ENCODE results near the gene BCL3. TPM values are rescaled to one million over a fixed set of nuclear protein-coding genes. Genes with fewer than 3 reads are reported as not detected.

Gene BCL3
- total and polyA plus RNA-seq, 4 experiments from 2014 or later: 3.9 to 15.0 (median 11.4) TPM

GRCh38 chr19:44752816-44753625, 4.5 kb downstream of the BCL3 start:
- CTCF ChIA-PET (ENCODE audit: partially characterized antibody): interaction anchor here (0.5 to 4.9 kb wide), 5 partner anchors 14 to 64 kb away, joined by 3 to 41 read pairs (median 6); no protein-coding TSS in a partner anchor
- Mint-ChIP-seq H3K36me3 (peaks cover 16 to 53% of the 10 kb centered on the region in 2 donors), H3K27me3 (no peaks in the 10 kb centered on the region), H3K4me1 (peaks cover 38 to 76% (median 54%) of the 10 kb centered on the region in 4 donors), H3K9me3 (no peaks in the 10 kb centered on the region), H3K27ac (peak overlapping the region; percentile 97 to 100 (median 98)), H3K4me3 (peak overlapping the region; percentile 89 to 96 (median 93))
- peaks cover 17% of the 10 kb centered on the region for H3K36me3 ChIP-seq (ENCODE audit: insufficient read depth, low read length)
- DNase-seq: peak; percentile 95 to 98 (median 97)
- POLR2A ChIA-PET (ENCODE audit: partially characterized antibody): interaction anchor here (1.0 to 1.7 kb wide), 6 partner anchors 8 to 29 kb away, joined by 3 to 8 read pairs (median 7); no protein-coding TSS in a partner anchor
- intact Hi-C loops (cut with micrococcal nuclease): loop anchor here (1.0 kb wide), 2 partner anchors 17 to 29 kb away; no protein-coding TSS in a partner anchor
- H3K27ac ChIP-seq (ENCODE audit: low read depth, low read length): peak overlapping the region; percentile 95
- no peaks in the 10 kb centered on the region for H3K9me3 ChIP-seq (ENCODE audit: control insufficient read depth in 1 of 2, low read length in 2 of 2)
- H3K4me3 ChIP-seq (ENCODE audit: low read length in 2 of 2): peak overlapping the region; percentile 15 to 53
- peaks cover 68% of the 10 kb centered on the region for H3K4me1 ChIP-seq (ENCODE audit: insufficient read depth, low read length)
- H3K27me3 ChIP-seq (ENCODE audit: insufficient read depth, low read length): no peaks in the 10 kb centered on the region

GRCh38 chr19:44753626-44753931, 5.1 kb downstream of the BCL3 start:
- no peak for DNase-seq
- H3K36me3 ChIP-seq (ENCODE audit: insufficient read depth, low read length): peaks cover 22% of the 10 kb centered on the region
- peaks cover 20 to 58% of the 10 kb centered on the region in 2 donors for H3K36me3 Mint-ChIP-seq

GRCh38 chr19:44753932-44754749, 5.6 kb downstream of the BCL3 start:
- peaks cover 21 to 56% of the 10 kb centered on the region in 2 donors for H3K36me3 Mint-ChIP-seq
- H3K9me3 Mint-ChIP-seq: no peaks in the 10 kb centered on the region
- ChIA-PET CTCF (ENCODE audit: partially characterized antibody) (interaction anchor here (0.6 to 4.9 kb wide), 5 partner anchors 13 to 1736 kb away, joined by 4 to 41 read pairs (median 6); no protein-coding TSS in a partner anchor), POLR2A (ENCODE audit: partially characterized antibody) (interaction anchor here (0.8 to 2.5 kb wide), 6 partner anchors 9 to 30 kb away, joined by 4 to 8 read pairs (median 5); no protein-coding TSS in a partner anchor)
- Histone ChIP-seq H3K27ac (ENCODE audit: low read depth, low read length) (peak overlapping the region; percentile 95), H3K9me3 (ENCODE audit: control insufficient read depth in 1 of 2, low read length in 2 of 2) (no peaks in the 10 kb centered on the region), H3K4me1 (ENCODE audit: insufficient read depth, low read length) (peaks cover 68% of the 10 kb centered on the region), H3K4me3 (ENCODE audit: low read length in 2 of 2) (peak overlapping the region; percentile 74 to 90), H3K27me3 (ENCODE audit: insufficient read depth, low read length) (no peaks in the 10 kb centered on the region), H3K36me3 (ENCODE audit: insufficient read depth, low read length) (peaks cover 23% of the 10 kb centered on the region)
- no peaks in the 10 kb centered on the region for H3K27me3 Mint-ChIP-seq
- peak overlapping the region; percentile 89 to 96 (median 93) for H3K4me3 Mint-ChIP-seq
- H3K27ac Mint-ChIP-seq: peak overlapping the region; percentile 97 to 100 (median 98)
- DNase-seq: peak; percentile 31 to 66 (median 47)
- intact Hi-C loops (cut with micrococcal nuclease): loop anchor here (1.0 kb wide), 2 partner anchors 16 to 30 kb away; no protein-coding TSS in a partner anchor
- peaks cover 36 to 75% (median 55%) of the 10 kb centered on the region in 4 donors for H3K4me1 Mint-ChIP-seq

More at GRCh38 chr19:44753626-44753931, 5.1 kb downstream of the BCL3 start:
- Mint-ChIP-seq H3K27ac (peak overlapping the region; percentile 97 to 100 (median 98)), H3K4me1 (peaks cover 37 to 78% (median 54%) of the 10 kb centered on the region in 4 donors), H3K9me3 (no peaks in the 10 kb centered on the region), H3K4me3 (peak overlapping the region; percentile 89 to 96 (median 93)), H3K27me3 (no peaks in the 10 kb centered on the region)
- CTCF ChIA-PET (ENCODE audit: partially characterized antibody): interaction anchor here (0.5 to 4.9 kb wide), 6 partner anchors 13 to 1736 kb away, joined by 3 to 41 read pairs (median 6); no protein-coding TSS in a partner anchor
- intact Hi-C loops (cut with micrococcal nuclease): loop anchor here (1.0 kb wide), 2 partner anchors 17 to 29 kb away; no protein-coding TSS in a partner anchor
- peak overlapping the region; percentile 95 for H3K27ac ChIP-seq (ENCODE audit: low read depth, low read length)
- H3K9me3 ChIP-seq (ENCODE audit: control insufficient read depth in 1 of 2, low read length in 2 of 2): no peaks in the 10 kb centered on the region
- peak overlapping the region; percentile 74 to 90 for H3K4me3 ChIP-seq (ENCODE audit: low read length in 2 of 2)
- H3K27me3 ChIP-seq (ENCODE audit: insufficient read depth, low read length): no peaks in the 10 kb centered on the region
- POLR2A ChIA-PET (ENCODE audit: partially characterized antibody): interaction anchor here (0.8 to 2.5 kb wide), 9 partner anchors 8 to 29 kb away, joined by 3 to 8 read pairs (median 6); no protein-coding TSS in a partner anchor
- H3K4me1 ChIP-seq (ENCODE audit: insufficient read depth, low read length): peaks cover 68% of the 10 kb centered on the region

- H3K27ac Mint-ChIP-seq: peak overlapping the region; percentile 97 to 100 (median 98)
- peaks cover 29% of the 10 kb centered on the region for H3K36me3 ChIP-seq (ENCODE audit: insufficient read depth, low read length)
- H3K9me3 ChIP-seq (ENCODE audit: control insufficient read depth in 1 of 2, low read length in 2 of 2): no peaks in the 10 kb centered on the region
- ChIA-PET POLR2A (ENCODE audit: partially characterized antibody) (interaction anchor here (0.8 to 2.5 kb wide), 3 partner anchors 9 to 31 kb away, joined by 3 to 6 read pairs (median 4); no protein-coding TSS in a partner anchor), CTCF (ENCODE audit: partially characterized antibody) (interaction anchor here (1.7 to 4.9 kb wide), 2 partner anchors 12 to 31 kb away, joined by 5 to 41 read pairs; no protein-coding TSS in a partner anchor)
- peak overlapping the region; percentile 89 to 96 (median 93) for H3K4me3 Mint-ChIP-seq
- peaks cover 22 to 52% of the 10 kb centered on the region in 2 donors for H3K36me3 Mint-ChIP-seq
- peak overlapping the region; percentile 95 for H3K27ac ChIP-seq (ENCODE audit: low read depth, low read length)
- intact Hi-C loops (cut with micrococcal nuclease): no loop called here
- no peaks in the 10 kb centered on the region for H3K27me3 ChIP-seq (ENCODE audit: insufficient read depth, low read length)
- peak in 1 of 5 donors; percentile 7 for DNase-seq
- peak overlapping the region; percentile 40 to 74 for H3K4me3 ChIP-seq (ENCODE audit: low read length in 2 of 2)
- peaks cover 33 to 71% (median 50%) of the 10 kb centered on the region in 4 donors for H3K4me1 Mint-ChIP-seq
- no peaks in the 10 kb centered on the region for H3K9me3 Mint-ChIP-seq
- peaks cover 62% of the 10 kb centered on the region for H3K4me1 ChIP-seq (ENCODE audit: insufficient read depth, low read length)
- H3K27me3 Mint-ChIP-seq: no peaks in the 10 kb centered on the region
These were observed 6.2 kb downstream of the BCL3 start for GRCh38 chr19:44754750-44755080.

DNA sequence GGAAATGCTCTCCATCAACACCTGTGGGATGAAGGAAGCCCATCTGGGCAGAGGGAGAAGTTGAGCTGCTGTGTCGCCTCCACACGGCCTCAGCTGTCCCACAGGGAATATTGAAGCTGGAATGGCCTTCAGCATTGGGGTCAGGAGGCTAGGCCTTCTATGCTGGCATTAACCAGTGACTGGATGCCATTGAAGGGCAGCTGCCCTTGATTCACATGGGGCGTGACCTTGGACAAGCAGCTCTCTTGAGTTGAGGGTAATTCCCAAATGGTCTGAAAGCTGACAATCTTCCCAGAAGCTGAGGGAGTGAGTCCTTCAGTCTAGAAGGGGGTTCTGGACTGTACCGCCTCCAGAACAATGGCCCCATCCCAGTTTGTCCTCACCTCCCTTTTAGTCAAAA, 6.7 kb downstream of the BCL3 start:
- Mint-ChIP-seq H3K9me3 (no peaks in the 10 kb centered on the region), H3K27ac (peak overlapping the region; percentile 97 to 100 (median 98)), H3K27me3 (no peaks in the 10 kb centered on the region), H3K4me3 (peak overlapping the region; percentile 89 to 96 (median 93)), H3K4me1 (peaks cover 32 to 71% (median 47%) of the 10 kb centered on the region in 4 donors), H3K36me3 (peaks cover 27 to 54% of the 10 kb centered on the region in 2 donors)
- Histone ChIP-seq H3K4me1 (ENCODE audit: insufficient read depth, low read length) (peaks cover 57% of the 10 kb centered on the region), H3K27me3 (ENCODE audit: insufficient read depth, low read length) (no peaks in the 10 kb centered on the region), H3K4me3 (ENCODE audit: low read length in 2 of 2) (peak overlapping the region in 1 of 2 donors; percentile 74), H3K9me3 (ENCODE audit: control insufficient read depth in 1 of 2, low read length in 2 of 2) (no peaks in the 10 kb centered on the region), H3K27ac (ENCODE audit: low read depth, low read length) (peak overlapping the region; percentile 95), H3K36me3 (ENCODE audit: insufficient read depth, low read length) (peaks cover 32% of the 10 kb centered on the region)
- POLR2A ChIA-PET (ENCODE audit: partially characterized antibody): interaction anchor here (0.8 to 2.5 kb wide), 2 partner anchors 9 to 31 kb away, joined by 3 to 6 read pairs; no protein-coding TSS in a partner anchor
- DNase-seq: no peak
- CTCF ChIA-PET (ENCODE audit: partially characterized antibody): interaction anchor here (4.9 kb wide), 1 partner anchor 32 kb away, joined by 41 read pairs; no protein-coding TSS in a partner anchor
- intact Hi-C loops (cut with micrococcal nuclease): no loop called here

GRCh38 chr19:44756089-44756562, 7.6 kb downstream of the BCL3 start:
- H3K36me3 Mint-ChIP-seq: peaks cover 25 to 54% of the 10 kb centered on the region in 2 donors
- Histone ChIP-seq H3K4me1 (ENCODE audit: insufficient read depth, low read length) (peaks cover 53% of the 10 kb centered on the region), H3K36me3 (ENCODE audit: insufficient read depth, low read length) (peaks cover 32% of the 10 kb centered on the region), H3K27ac (ENCODE audit: low read depth, low read length) (peak overlapping the region; percentile 95), H3K4me3 (ENCODE audit: low read length in 2 of 2) (no peak overlapping the region), H3K9me3 (ENCODE audit: control insufficient read depth in 1 of 2, low read length in 2 of 2) (no peaks in the 10 kb centered on the region), H3K27me3 (ENCODE audit: insufficient read depth, low read length) (no peaks in the 10 kb centered on the region)
- peak in 1 of 5 donors; percentile 16 for DNase-seq
- no peaks in the 10 kb centered on the region for H3K27me3 Mint-ChIP-seq
- H3K27ac Mint-ChIP-seq: peak overlapping the region; percentile 66 to 98 (median 84)
- intact Hi-C loops (cut with micrococcal nuclease): no loop called here
- H3K9me3 Mint-ChIP-seq: no peaks in the 10 kb centered on the region
- H3K4me1 Mint-ChIP-seq: peaks cover 29 to 71% (median 46%) of the 10 kb centered on the region in 4 donors
- peak overlapping the region in 5 of 8 donors; percentile 5 to 60 (median 20) for H3K4me3 Mint-ChIP-seq
- CTCF ChIA-PET (ENCODE audit: partially characterized antibody): no interaction called here
- POLR2A ChIA-PET (ENCODE audit: partially characterized antibody): interaction anchor here (2.5 kb wide), 1 partner anchor 32 kb away, joined by 6 read pairs; no protein-coding TSS in a partner anchor

All from CD4-positive, alpha-beta memory T cell (primary cell).